SH-SY5Y (cell line): ENCODE data around the gene PCSK4.

Experiments
- GATA2 ChIP-seq: IDR thresholded peaks from 2 replicates; pipeline ENCODE4 v1.6.1; 2011; ENCODE audit warnings: mild to moderate bottlenecking, low read depth, low read length
- GATA3 ChIP-seq: IDR thresholded peaks from 2 replicates; pipeline ENCODE4 v1.6.1; 2011; ENCODE audit warnings: low read depth, mild to moderate bottlenecking, low read length, moderate library complexity

GRCh38 chr19:1471010-1471514, 19.1 kb downstream of the PCSK4 start:
- no peak for TF ChIP-seq GATA2
- no peak for TF ChIP-seq GATA3
